PC-9 (cell line): ENCODE measurements around the gene DNAJC18. TPM values are rescaled to one million over a fixed set of nuclear protein-coding genes. Genes with fewer than 3 reads are reported as not detected.

Experiments used
- BruUV-seq: library from RNA; stranded (reverse); fragments of 400-500 nt; replicated peaks from 2 replicates; lab custom pipeline; 2021; lab: Mats Ljungman, UMichigan
- CTCF ChIA-PET: fragments of 300-600 bp; sonication (Branson Sonifier 250); formaldehyde crosslinking; loops from one replicate; lab custom pipeline; 2022; ENCODE audit warnings: antibody characterized with exemption; lab: Charles Lee
- POLR2A ChIA-PET: fragments of 300-600 bp; sonication (Branson Sonifier 250); formaldehyde crosslinking; loops from one replicate; lab custom pipeline; 2022; ENCODE audit warnings: antibody characterized with exemption; ENCODE audit not compliant: unreplicated experiment; lab: Charles Lee
- DNase-seq, 2 experiments: peaks; one replicate each; pipeline versions ENCODE4 v3.0.0 to v3.0.0-alpha.2; 2015 to 2022; ENCODE audit warnings: mixed read lengths in 1 of 2
- H2AFZ ChIP-seq: fragments of 200-600 bp; sonication (generic); 2 replicates; pipeline ENCODE4 v1.8.1; 2017; ENCODE audit warnings: antibody characterized with exemption
- H3F3A ChIP-seq: fragments of 200-600 bp; sonication (generic); 2 replicates; pipeline ENCODE4 v1.8.1; 2017; ENCODE audit warnings: antibody characterized with exemption, mild to moderate bottlenecking, low read depth; ENCODE audit not compliant: insufficient read depth
- H3K27ac ChIP-seq: fragments of 200-600 bp; sonication (generic); 2 replicates; pipeline ENCODE4 v1.6.1; 2016; ENCODE audit warnings: mixed run types
- H3K27me3 ChIP-seq: fragments of 200-600 bp; sonication (generic); 2 replicates; pipeline ENCODE4 v1.6.1; 2016; ENCODE audit warnings: low read depth, mixed run types; ENCODE audit not compliant: insufficient read depth
- H3K36me3 ChIP-seq: fragments of 200-600 bp; sonication (generic); 2 replicates; pipeline ENCODE4 v1.6.1; 2016; ENCODE audit warnings: low read depth, mixed run types
- H3K4me1 ChIP-seq: fragments of 200-600 bp; sonication (generic); replicated peaks from 2 replicates; pipeline ENCODE4 v1.6.1; 2016; ENCODE audit warnings: mixed run types; ENCODE audit not compliant: insufficient read depth
- H3K4me2 ChIP-seq: fragments of 200-600 bp; sonication (generic); 2 replicates; pipeline ENCODE4 v1.6.1; 2017; ENCODE audit warnings: mixed run types
- H3K4me3 ChIP-seq: fragments of 200-600 bp; sonication (generic); 2 replicates; pipeline ENCODE4 v1.6.1; 2016; ENCODE audit warnings: mixed run types
- H3K79me2 ChIP-seq: fragments of 200-600 bp; sonication (generic); 2 replicates; pipeline ENCODE4 v1.6.1; 2017; ENCODE audit warnings: low read depth, mixed run types
- H3K9me2 ChIP-seq: fragments of 200-600 bp; sonication (generic); 2 replicates; pipeline ENCODE4 v1.8.1; 2017; ENCODE audit warnings: mild to moderate bottlenecking; ENCODE audit not compliant: insufficient read depth
- H3K9me3 ChIP-seq: fragments of 200-600 bp; sonication (generic); 2 replicates; pipeline ENCODE4 v1.8.1; 2016; ENCODE audit warnings: low read depth; ENCODE audit not compliant: insufficient read depth
- H4K20me1 ChIP-seq: fragments of 200-600 bp; sonication (generic); 2 replicates; pipeline ENCODE4 v1.8.1; 2017; ENCODE audit not compliant: insufficient read depth
- EZH2 ChIP-seq: fragments of 200-600 bp; sonication (generic); IDR thresholded peaks from 2 replicates; pipeline ENCODE4 v1.8.0; 2017; ENCODE audit warnings: antibody characterized with exemption, low read depth
- intact Hi-C: fragments of 100-400 bp; cut with micrococcal nuclease; formaldehyde crosslinking; loops from one replicate; pipeline ENCODE4 v1.10.0; 2022; ENCODE audit not compliant: unreplicated experiment
- total RNA-seq: library from RNA; stranded (reverse); gene quantifications from 2 replicates; pipeline ENCODE4 v1.2.3, GENCODE V29; 2021
- TF ChIP-seq, protein P1 (sequence below): fragments of 200-600 bp; sonication (generic); conservative IDR thresholded peaks from 2 replicates; pipeline ENCODE4 v1.6.1; 2017; ENCODE audit warnings: mixed run types, antibody characterized with exemption, mild to moderate bottlenecking, moderate library complexity

The DNAJC18 gene
- total RNA-seq, 1 experiment from 2014 or later: 8.9 TPM

- Histone ChIP-seq H2AFZ (no peak overlapping the region), H3K4me2 (no peak overlapping the region), H3K27ac (no peak overlapping the region), H3K4me1 (0 out of 2 replicates have a peak, but pooled peaks cover 7% of the 10 kb centered on the region), H3F3A (0 out of 2 replicates have a peak, but pooled peaks cover 3% of the 10 kb centered on the region), H3K36me3 (no peaks in the 10 kb centered on the region), H3K4me3 (no peak overlapping the region), H4K20me1 (no peaks in the 10 kb centered on the region), H3K9me3 (no peaks in the 10 kb centered on the region), H3K9me2 (no peaks in the 10 kb centered on the region), H3K79me2 (no peaks in the 10 kb centered on the region), H3K27me3 (no peaks in the 10 kb centered on the region)
- no peak for TF ChIP-seq EZH2
- TF ChIP-seq, protein P1, sequence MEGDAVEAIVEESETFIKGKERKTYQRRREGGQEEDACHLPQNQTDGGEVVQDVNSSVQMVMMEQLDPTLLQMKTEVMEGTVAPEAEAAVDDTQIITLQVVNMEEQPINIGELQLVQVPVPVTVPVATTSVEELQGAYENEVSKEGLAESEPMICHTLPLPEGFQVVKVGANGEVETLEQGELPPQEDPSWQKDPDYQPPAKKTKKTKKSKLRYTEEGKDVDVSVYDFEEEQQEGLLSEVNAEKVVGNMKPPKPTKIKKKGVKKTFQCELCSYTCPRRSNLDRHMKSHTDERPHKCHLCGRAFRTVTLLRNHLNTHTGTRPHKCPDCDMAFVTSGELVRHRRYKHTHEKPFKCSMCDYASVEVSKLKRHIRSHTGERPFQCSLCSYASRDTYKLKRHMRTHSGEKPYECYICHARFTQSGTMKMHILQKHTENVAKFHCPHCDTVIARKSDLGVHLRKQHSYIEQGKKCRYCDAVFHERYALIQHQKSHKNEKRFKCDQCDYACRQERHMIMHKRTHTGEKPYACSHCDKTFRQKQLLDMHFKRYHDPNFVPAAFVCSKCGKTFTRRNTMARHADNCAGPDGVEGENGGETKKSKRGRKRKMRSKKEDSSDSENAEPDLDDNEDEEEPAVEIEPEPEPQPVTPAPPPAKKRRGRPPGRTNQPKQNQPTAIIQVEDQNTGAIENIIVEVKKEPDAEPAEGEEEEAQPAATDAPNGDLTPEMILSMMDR: no peak
- intact Hi-C loops: no loop called here
- ChIA-PET CTCF (no interaction called here), POLR2A (no interaction called here)
- DNase-seq: no peak
- BruUV-seq: no TSS peak
These were observed 17.9 kb upstream of the DNAJC18 start for GRCh38 chr5:139457241-139457640.

DNA sequence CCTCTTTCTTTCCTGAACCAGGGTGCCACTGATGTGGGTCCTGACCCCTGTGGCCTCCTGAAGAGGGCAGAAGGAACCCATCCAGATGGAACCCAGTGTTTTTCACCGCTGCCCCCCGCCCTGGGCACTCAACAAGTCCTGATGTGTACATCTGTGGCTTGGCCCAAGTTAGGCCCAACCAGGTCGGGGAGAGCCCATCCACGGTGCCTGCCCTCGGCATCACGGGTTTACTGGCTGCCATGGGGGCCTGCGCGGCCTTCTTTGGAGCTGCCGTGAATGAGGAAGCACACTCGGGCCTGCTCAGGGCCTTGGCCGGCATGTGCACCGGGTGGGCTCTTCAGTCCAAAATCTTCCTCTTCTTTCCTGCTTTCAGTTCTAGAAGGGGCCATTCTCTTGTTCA lies 17.5 kb upstream of the DNAJC18 start:
- H3F3A ChIP-seq: 0 out of 2 replicates have a peak, but pooled peaks cover 3% of the 10 kb centered on the region
- H3K9me2 ChIP-seq: no peaks in the 10 kb centered on the region
- no peak overlapping the region for H2AFZ ChIP-seq
- BruUV-seq: no TSS peak
- H3K4me2 ChIP-seq: no peak overlapping the region
- ChIA-PET POLR2A (no interaction called here), CTCF (interaction anchor here (0.7 kb wide), 1 partner anchor 57 kb away, joined by 4 read pairs; no protein-coding TSS in a partner anchor)
- no peak for DNase-seq
- no peaks in the 10 kb centered on the region for H3K79me2 ChIP-seq
- intact Hi-C loops: no loop called here
- H3K36me3 ChIP-seq: no peaks in the 10 kb centered on the region
- no peaks in the 10 kb centered on the region for H4K20me1 ChIP-seq
- H3K4me1 ChIP-seq: 0 out of 2 replicates have a peak, but pooled peaks cover 7% of the 10 kb centered on the region
- no peak overlapping the region for H3K27ac ChIP-seq
- H3K9me3 ChIP-seq: no peaks in the 10 kb centered on the region
- H3K4me3 ChIP-seq: no peak overlapping the region
- H3K27me3 ChIP-seq: no peaks in the 10 kb centered on the region
- TF ChIP-seq, protein P1: no peak
- TF ChIP-seq EZH2: no peak

DNA sequence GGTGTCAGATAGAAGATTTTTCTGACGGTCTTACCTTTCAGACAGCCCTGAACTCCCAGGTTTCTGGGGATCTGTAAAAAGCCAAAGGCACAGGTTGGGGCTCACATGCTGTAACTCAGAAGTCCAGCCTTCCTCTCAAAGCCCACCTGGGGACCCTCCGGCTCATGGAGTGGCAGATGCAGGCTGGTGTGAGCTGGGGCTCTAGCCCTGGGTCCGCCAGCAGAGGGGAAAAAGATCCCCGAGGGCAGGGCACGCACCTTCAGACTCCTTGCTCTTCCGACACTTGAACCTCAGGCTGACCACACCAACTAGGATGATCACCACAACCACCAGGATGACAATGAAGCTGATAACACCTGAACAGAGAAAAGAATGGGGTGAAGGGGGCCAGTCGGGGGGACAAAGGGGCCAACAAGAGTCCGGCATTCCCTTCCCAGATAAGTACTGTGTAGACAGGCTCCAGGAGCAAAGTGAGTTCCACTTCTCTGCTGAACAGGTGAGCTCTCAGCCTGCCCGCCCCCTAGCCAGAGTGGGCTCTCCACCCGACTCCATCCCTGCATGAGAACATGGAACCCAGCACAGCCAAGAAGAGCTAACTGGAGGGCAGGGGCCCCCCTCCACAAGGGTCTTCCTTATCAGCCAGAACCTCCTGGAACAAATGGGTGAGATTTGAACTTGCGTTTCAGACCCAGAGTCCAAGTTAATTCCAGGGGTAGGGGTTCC lies 15.4 kb upstream of the DNAJC18 start:
- ChIA-PET CTCF (interaction anchor here (0.6 kb wide), 1 partner anchor 178 kb away, joined by 3 read pairs; no protein-coding TSS in a partner anchor), POLR2A (no interaction called here)
- Histone ChIP-seq H3K4me1 (0 out of 2 replicates have a peak, but pooled peaks cover 7% of the 10 kb centered on the region), H3K4me3 (no peak overlapping the region), H3K36me3 (no peaks in the 10 kb centered on the region), H3K79me2 (no peaks in the 10 kb centered on the region), H3K27me3 (no peaks in the 10 kb centered on the region), H4K20me1 (no peaks in the 10 kb centered on the region), H2AFZ (no peak overlapping the region), H3F3A (peaks cover 3% of the 10 kb centered on the region; the same call in 1 of the 2 replicates), H3K27ac (no peak overlapping the region), H3K4me2 (no peak overlapping the region), H3K9me2 (no peaks in the 10 kb centered on the region), H3K9me3 (no peaks in the 10 kb centered on the region)
- TF ChIP-seq, protein P1: no peak
- no peak for TF ChIP-seq EZH2
- intact Hi-C loops: no loop called here
- BruUV-seq: no TSS peak
- no peak for DNase-seq
